ENCODE measurements around the gene NR2C2AP. TPM values are rescaled to one million over a fixed set of nuclear protein-coding genes. Genes with fewer than 3 reads are reported as not detected.
A peak's percentile ranks its signal among the peaks of the same experiment; 100 is the strongest.

Gene NR2C2AP
- total and polyA plus RNA-seq, 2 donors (not counting 1 experiment from before 2014, with no cell fraction given), result 3.3 to 4.6 TPM

DNA sequence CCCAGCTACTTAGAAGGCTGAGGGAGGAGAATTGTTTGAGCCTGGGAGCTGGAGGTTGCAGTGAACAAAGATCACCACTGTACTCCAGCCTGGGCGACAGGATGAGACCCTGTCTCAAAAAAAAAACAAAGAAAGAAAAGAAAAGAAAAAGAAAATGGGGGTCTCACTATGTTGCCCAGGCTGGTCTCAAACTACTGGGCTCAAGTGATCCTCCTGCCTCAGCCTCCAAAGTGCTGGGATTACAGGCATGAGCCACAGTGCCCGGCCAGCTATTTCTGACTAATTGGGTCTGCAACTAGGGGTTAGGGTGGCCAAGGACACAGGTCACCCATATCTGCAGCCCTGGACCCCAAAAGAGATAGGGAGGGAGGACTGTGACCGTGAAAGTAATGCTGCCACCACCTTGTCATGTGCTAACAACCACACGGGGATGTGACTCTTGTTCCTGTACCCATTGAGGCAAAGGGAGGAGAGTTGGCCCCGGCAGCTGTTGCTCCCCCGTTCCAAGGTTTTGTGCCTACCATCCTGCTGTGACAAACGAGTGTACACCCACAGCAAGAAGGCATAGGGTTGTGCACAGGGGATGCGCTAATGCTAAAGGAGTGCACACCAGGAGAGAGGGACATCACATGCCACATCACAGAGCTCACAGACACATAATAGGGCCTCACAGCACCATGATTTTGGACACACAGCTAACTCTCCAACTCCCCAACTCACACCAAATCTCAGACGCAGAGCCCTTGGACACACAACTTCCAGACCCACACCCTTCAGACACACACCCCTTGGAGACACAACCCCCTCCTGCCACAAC lies 33.8 kb downstream of the NR2C2AP start:
- DNase-seq (ENCODE audit: low read depth in 2 of 2), result no peak
- peak overlapping the region in 1 of 4 experiments; percentile 34 for H3K4me3 ChIP-seq (replicated peaks in 1 of 4; ENCODE audit: control extremely low read depth in 1 of 4, insufficient read depth in 1 of 4, low read depth in 3 of 4, low read length in 4 of 4)
- H2AFZ ChIP-seq (ENCODE audit: low read length), result no peak overlapping the region
- no peak overlapping the region for H3K4me2 ChIP-seq (ENCODE audit: extremely low read depth, insufficient read depth, low read length)
- peaks cover 3% of the 10 kb centered on the region for H3K4me1 ChIP-seq (ENCODE audit: control insufficient read depth, extremely low read depth, insufficient read depth, low read length)
- H3K27ac ChIP-seq (ENCODE audit: insufficient read depth, low read length), result no peak overlapping the region
- TF ChIP-seq EZH2 (IDR thresholded peaks at IDR 0.05; ENCODE audit: low read length, missing control alignments), result no peak
- TF ChIP-seq, protein P1, sequence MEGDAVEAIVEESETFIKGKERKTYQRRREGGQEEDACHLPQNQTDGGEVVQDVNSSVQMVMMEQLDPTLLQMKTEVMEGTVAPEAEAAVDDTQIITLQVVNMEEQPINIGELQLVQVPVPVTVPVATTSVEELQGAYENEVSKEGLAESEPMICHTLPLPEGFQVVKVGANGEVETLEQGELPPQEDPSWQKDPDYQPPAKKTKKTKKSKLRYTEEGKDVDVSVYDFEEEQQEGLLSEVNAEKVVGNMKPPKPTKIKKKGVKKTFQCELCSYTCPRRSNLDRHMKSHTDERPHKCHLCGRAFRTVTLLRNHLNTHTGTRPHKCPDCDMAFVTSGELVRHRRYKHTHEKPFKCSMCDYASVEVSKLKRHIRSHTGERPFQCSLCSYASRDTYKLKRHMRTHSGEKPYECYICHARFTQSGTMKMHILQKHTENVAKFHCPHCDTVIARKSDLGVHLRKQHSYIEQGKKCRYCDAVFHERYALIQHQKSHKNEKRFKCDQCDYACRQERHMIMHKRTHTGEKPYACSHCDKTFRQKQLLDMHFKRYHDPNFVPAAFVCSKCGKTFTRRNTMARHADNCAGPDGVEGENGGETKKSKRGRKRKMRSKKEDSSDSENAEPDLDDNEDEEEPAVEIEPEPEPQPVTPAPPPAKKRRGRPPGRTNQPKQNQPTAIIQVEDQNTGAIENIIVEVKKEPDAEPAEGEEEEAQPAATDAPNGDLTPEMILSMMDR (conservative IDR thresholded peaks at IDR 0.05 in 1 of 2, IDR thresholded peaks at IDR 0.05 in 1 of 2; ENCODE audit: low read depth in 1 of 2, low read length in 2 of 2), result no peak
- no peaks in the 10 kb centered on the region for H3K9me3 ChIP-seq (ENCODE audit: control insufficient read depth, insufficient read depth, low read depth, low read length)
- no peaks in the 10 kb centered on the region for H3K79me2 ChIP-seq (ENCODE audit: control insufficient read depth, insufficient read depth, low read length)
- no peak overlapping the region for H3K9ac ChIP-seq (ENCODE audit: insufficient read depth, low read length)
- no peaks in the 10 kb centered on the region for H3K27me3 ChIP-seq (ENCODE audit: control insufficient read depth, insufficient read depth, low read length)
- no peaks in the 10 kb centered on the region for H3K36me3 ChIP-seq (ENCODE audit: control insufficient read depth, insufficient read depth, low read length)
- no peaks in the 10 kb centered on the region for H4K20me1 ChIP-seq (ENCODE audit: control insufficient read depth, extremely low read depth, insufficient read depth, low read length)

DNA sequence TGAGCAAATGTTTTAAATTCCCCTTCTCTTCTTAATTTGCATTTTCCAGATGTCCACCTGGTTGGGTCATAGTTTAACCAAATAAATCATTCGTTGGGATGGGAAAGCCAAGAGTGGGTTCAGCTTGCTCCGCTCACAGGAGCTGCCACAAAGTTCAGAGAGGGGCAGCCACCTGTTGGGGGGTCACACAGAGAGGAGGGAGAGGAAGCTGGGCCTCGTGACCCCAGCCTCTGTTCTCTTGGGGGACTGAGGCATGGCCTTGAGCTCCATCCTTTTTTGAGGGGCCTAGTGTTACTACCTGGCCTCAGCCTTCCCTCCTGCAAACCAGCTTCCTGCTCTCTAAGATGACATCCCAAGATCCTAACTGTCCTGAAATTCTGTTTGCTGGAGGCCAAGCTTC lies 35.6 kb downstream of the NR2C2AP start:
- no peak overlapping the region for H2AFZ ChIP-seq (ENCODE audit: low read length)
- no peaks in the 10 kb centered on the region for H3K27me3 ChIP-seq (ENCODE audit: control insufficient read depth, insufficient read depth, low read length)
- no peak overlapping the region for H3K4me3 ChIP-seq (replicated peaks in 1 of 4; ENCODE audit: control extremely low read depth in 1 of 4, insufficient read depth in 1 of 4, low read depth in 3 of 4, low read length in 4 of 4)
- H3K4me2 ChIP-seq (ENCODE audit: extremely low read depth, insufficient read depth, low read length), result no peak overlapping the region
- DNase-seq (ENCODE audit: low read depth in 2 of 2), result no peak
- H3K9me3 ChIP-seq (ENCODE audit: control insufficient read depth, insufficient read depth, low read depth, low read length), result no peaks in the 10 kb centered on the region
- H3K36me3 ChIP-seq (ENCODE audit: control insufficient read depth, insufficient read depth, low read length), result no peaks in the 10 kb centered on the region
- no peaks in the 10 kb centered on the region for H4K20me1 ChIP-seq (ENCODE audit: control insufficient read depth, extremely low read depth, insufficient read depth, low read length)
- H3K79me2 ChIP-seq (ENCODE audit: control insufficient read depth, insufficient read depth, low read length), result no peaks in the 10 kb centered on the region
- no peak overlapping the region for H3K9ac ChIP-seq (ENCODE audit: insufficient read depth, low read length)
- H3K4me1 ChIP-seq (ENCODE audit: control insufficient read depth, extremely low read depth, insufficient read depth, low read length), result peaks cover 3% of the 10 kb centered on the region
- H3K27ac ChIP-seq (ENCODE audit: insufficient read depth, low read length), result no peak overlapping the region
- no peak for TF ChIP-seq EZH2 (IDR thresholded peaks at IDR 0.05; ENCODE audit: low read length, missing control alignments)
- TF ChIP-seq, protein P1 (conservative IDR thresholded peaks at IDR 0.05 in 1 of 2, IDR thresholded peaks at IDR 0.05 in 1 of 2; ENCODE audit: low read depth in 1 of 2, low read length in 2 of 2), result no peak

DNA sequence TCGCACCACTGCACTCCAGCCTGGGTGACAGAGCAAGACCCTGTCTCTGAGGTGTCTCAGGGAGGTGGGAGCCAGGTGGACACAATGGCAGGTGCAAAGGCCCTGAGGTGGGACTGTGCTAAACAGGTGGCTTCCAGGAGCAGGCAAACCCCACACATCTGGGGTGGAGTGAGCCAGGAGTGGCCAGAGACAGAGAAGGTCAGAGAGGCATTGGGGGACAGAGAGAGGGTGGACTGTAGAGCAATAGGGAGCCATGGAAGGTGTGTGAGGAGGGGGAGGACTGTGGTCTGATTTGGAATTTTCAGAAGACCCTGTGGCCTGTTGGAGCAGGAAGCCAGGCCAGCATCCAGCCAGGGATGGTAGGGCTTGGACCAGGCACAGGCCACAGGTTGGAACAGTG lies 37.8 kb downstream of the NR2C2AP start:
- Histone ChIP-seq H3K79me2 (ENCODE audit: control insufficient read depth, insufficient read depth, low read length) (no peaks in the 10 kb centered on the region), H3K9me3 (ENCODE audit: control insufficient read depth, insufficient read depth, low read depth, low read length) (no peaks in the 10 kb centered on the region), H3K4me3 (replicated peaks in 1 of 4; ENCODE audit: control extremely low read depth in 1 of 4, insufficient read depth in 1 of 4, low read depth in 3 of 4, low read length in 4 of 4) (no peak overlapping the region), H3K36me3 (ENCODE audit: control insufficient read depth, insufficient read depth, low read length) (no peaks in the 10 kb centered on the region), H3K9ac (ENCODE audit: insufficient read depth, low read length) (no peak overlapping the region), H3K27me3 (ENCODE audit: control insufficient read depth, insufficient read depth, low read length) (no peaks in the 10 kb centered on the region), H3K4me1 (ENCODE audit: control insufficient read depth, extremely low read depth, insufficient read depth, low read length) (no peaks in the 10 kb centered on the region), H2AFZ (ENCODE audit: low read length) (no peak overlapping the region), H4K20me1 (ENCODE audit: control insufficient read depth, extremely low read depth, insufficient read depth, low read length) (no peaks in the 10 kb centered on the region), H3K4me2 (ENCODE audit: extremely low read depth, insufficient read depth, low read length) (no peak overlapping the region), H3K27ac (ENCODE audit: insufficient read depth, low read length) (no peak overlapping the region)
- TF ChIP-seq, protein P1 (conservative IDR thresholded peaks at IDR 0.05 in 1 of 2, IDR thresholded peaks at IDR 0.05 in 1 of 2; ENCODE audit: low read depth in 1 of 2, low read length in 2 of 2), result no peak
- no peak for TF ChIP-seq EZH2 (IDR thresholded peaks at IDR 0.05; ENCODE audit: low read length, missing control alignments)
- no peak for DNase-seq (ENCODE audit: low read depth in 2 of 2)
